Transverse colon (tissue), 4 donors: ENCODE results near the gene ANO1. TPM values are rescaled to one million over a fixed set of nuclear protein-coding genes. Genes with fewer than 3 reads are reported as not detected.

Experiments used
- DNase-seq: peaks from one replicate; pipeline ENCODE4 v3.0.0-alpha.2; 2019
- H3K27ac ChIP-seq, 4 donors: fragments of 200-600 bp; sonication (generic); 2 replicates each; pipeline ENCODE4 v1.5.1; 2016 to 2018; ENCODE audit warnings: inconsistent platforms in 4 of 4
- H3K27me3 ChIP-seq: fragments of 200-600 bp; sonication (generic); 2 replicates; pipeline ENCODE4 v1.5.1; 2017; ENCODE audit warnings: inconsistent platforms
- H3K36me3 ChIP-seq, 4 donors: fragments of 200-600 bp; sonication (generic); 2 replicates each; pipeline ENCODE4 v1.5.1; 2017 to 2019; ENCODE audit warnings: inconsistent platforms in 4 of 4
- H3K4me1 ChIP-seq, 4 donors: fragments of 200-600 bp; sonication (generic); 2 replicates each; pipeline ENCODE4 v1.5.1; 2017 to 2020; ENCODE audit warnings: inconsistent platforms in 4 of 4
- H3K4me3 ChIP-seq, 4 donors: fragments of 200-600 bp; sonication (generic); 1 replicate in 1 of 4; 2 replicates in 3 of 4; pipeline versions ENCODE4 v1.5.1 to v1.6.1; 2017 to 2019; ENCODE audit warnings: inconsistent platforms in 4 of 4
- H3K9me3 ChIP-seq, 2 donors: fragments of 200-600 bp; sonication (generic); 2 replicates each; pipeline ENCODE4 v1.5.1; 2017 to 2019; ENCODE audit warnings: inconsistent platforms in 2 of 2
- EP300 ChIP-seq: sonication (generic); formaldehyde crosslinking; IDR thresholded peaks from one replicate; pipeline ENCODE4 v1.6.1; 2017; ENCODE audit warnings: antibody characterized with exemption, low read depth
- POLR2A ChIP-seq: fragments of 450-650 bp; IDR thresholded peaks from one replicate; pipeline ENCODE4 v1.6.1; 2016; ENCODE audit warnings: antibody characterized with exemption, mild to moderate bottlenecking, moderate library complexity
- POLR2AphosphoS5 ChIP-seq, 3 donors: sonication (generic); formaldehyde crosslinking; IDR thresholded peaks; one replicate each; pipeline ENCODE4 v1.6.1; 2016; ENCODE audit warnings: antibody characterized with exemption in 3 of 3
- WGBS, 2 donors: methylation state at CpG; one replicate each; pipeline ENCODE4 v1.1.5; 2018; ENCODE audit warnings: low coverage in 1 of 2; 5-methylcytosine and 5-hydroxymethylcytosine counted together
- in situ Hi-C, 4 donors: fragments of 200-750 bp; cut with MboI; loops; one replicate each; pipeline versions ENCODE4 v1.15.0 to v1.15.1; 2017; ENCODE audit warnings: low sequenced_read_pairs in 3 of 4, low pct_ligation_motif_present in 1 of 4, low pct_unique_long_range_greater_than_20kb in 1 of 4
- intact Hi-C: fragments of 100-400 bp; cut with DNase I; formaldehyde crosslinking; loops from one replicate; pipeline ENCODE4 v1.15.1; 2023; ENCODE audit warnings: low total_unique reads
- total RNA-seq, 4 donors: library from RNA; depleted of rRNA; stranded (reverse); fragments of >200 nt; gene quantifications; one replicate each; pipeline ENCODE4 v1.1.0, GENCODE V29; 2016
- TF ChIP-seq, protein P1 (sequence below), 5 experiments: fragments of 200-600 bp in 3 of 5; fragments of 450-650 bp in 2 of 5; sonication (generic) in 3 of 5; IDR thresholded peaks; 1 replicate in 2 of 5; 2 replicates in 3 of 5; pipeline ENCODE4 v1.5.1; 2016 to 2017; ENCODE audit warnings: antibody characterized with exemption in 5 of 5, inconsistent platforms in 3 of 5, mild to moderate bottlenecking in 2 of 5, moderate library complexity in 1 of 5

The ANO1 gene
- total RNA-seq, 4 donors from 2014 or later = 7.9 to 20.9 (median 11.3) TPM

DNA sequence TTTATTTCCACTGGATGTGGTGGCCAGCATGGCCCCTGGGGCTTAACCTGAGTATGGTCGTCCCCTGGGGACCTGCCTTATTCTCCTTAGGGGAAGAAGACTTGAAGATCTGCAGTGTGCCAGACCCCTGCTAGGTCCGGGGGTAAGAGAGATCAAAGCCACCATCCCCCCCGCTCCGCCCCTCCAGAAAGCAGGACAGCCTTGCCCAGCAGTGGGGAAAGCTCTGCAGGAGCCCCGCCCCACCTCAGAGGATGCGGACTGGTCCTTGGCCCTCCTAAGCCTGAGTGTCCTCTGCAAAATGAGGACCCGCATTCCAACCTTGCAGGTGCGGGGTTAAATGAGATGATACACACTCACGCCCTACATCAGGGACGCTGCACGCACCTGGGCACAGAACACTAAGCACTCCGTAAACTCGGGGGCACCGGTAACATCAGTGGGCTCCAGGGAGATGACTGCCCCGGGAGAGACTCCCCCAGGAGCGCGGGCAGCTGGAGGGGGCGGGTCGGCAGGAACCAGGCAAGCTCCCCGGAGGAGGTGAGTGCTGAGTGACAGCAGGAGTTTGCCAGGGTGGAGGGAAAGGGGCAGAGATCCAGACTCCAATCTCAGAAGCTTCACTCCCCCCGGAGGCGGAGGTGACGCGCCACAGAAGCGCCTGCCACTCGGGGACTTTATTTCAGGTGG is 564 bp upstream of the ANO1 start:
- DNase-seq = no peak
- in situ Hi-C loops = no loop called here
- no peak overlapping the region for H3K27ac ChIP-seq

DNA sequence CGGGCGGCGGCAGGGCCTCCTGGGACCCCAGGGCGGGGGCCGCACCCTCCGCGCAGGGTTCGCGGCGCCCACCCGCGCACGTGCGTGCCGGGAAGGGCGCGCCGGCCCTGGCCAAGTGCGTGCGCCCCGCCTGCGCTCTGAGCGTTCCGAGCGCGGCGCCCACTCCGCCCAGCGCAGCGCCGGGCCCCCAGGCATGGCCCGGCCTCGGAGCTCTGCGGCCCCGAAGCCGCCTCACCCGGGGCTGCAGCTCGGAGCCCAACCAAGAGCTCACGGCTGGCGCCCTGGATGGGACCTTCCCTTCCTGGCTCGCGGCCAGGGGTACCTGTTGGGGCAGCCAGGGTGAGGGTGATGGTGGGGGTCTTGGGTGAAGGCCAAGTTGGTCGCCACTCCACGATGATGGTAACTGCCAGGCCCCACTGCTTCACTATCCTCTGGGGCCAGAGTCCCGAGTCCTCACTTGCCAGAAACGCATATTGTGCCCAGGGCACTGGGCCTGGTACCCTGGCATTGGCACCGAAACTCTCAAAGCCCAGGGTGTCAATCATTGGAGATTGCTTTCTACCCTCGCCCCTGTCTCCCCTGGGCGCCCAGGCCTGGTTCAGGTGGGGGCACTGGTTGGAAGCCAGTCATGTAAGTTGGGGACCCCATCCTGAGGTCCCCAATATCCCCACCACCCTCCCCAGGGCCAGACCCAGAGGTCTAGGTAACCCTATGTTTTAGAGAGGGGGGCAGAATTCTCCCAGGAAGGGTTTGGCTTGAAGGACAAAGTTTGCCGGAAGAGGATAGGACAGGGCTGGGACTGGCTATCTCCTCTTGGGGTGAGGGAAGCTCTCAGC is 882 bp downstream of the ANO1 start:
- intact Hi-C loops = no loop called here
- TF ChIP-seq, protein P1, sequence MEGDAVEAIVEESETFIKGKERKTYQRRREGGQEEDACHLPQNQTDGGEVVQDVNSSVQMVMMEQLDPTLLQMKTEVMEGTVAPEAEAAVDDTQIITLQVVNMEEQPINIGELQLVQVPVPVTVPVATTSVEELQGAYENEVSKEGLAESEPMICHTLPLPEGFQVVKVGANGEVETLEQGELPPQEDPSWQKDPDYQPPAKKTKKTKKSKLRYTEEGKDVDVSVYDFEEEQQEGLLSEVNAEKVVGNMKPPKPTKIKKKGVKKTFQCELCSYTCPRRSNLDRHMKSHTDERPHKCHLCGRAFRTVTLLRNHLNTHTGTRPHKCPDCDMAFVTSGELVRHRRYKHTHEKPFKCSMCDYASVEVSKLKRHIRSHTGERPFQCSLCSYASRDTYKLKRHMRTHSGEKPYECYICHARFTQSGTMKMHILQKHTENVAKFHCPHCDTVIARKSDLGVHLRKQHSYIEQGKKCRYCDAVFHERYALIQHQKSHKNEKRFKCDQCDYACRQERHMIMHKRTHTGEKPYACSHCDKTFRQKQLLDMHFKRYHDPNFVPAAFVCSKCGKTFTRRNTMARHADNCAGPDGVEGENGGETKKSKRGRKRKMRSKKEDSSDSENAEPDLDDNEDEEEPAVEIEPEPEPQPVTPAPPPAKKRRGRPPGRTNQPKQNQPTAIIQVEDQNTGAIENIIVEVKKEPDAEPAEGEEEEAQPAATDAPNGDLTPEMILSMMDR (IDR thresholded peaks at IDR 0.05) = no peak
- no peak for TF ChIP-seq POLR2A
- no peak for TF ChIP-seq POLR2AphosphoS5 (IDR thresholded peaks at IDR 0.05)
- no peak for TF ChIP-seq EP300
- in situ Hi-C loops = no loop called here
- no peak for DNase-seq
- Histone ChIP-seq H3K36me3 (no peaks in the 10 kb centered on the region), H3K27ac (peak overlapping the region in 1 of 4 donors; percentile 34), H3K4me3 (peak overlapping the region in 2 of 4 donors; percentile 23 to 32), H3K4me1 (peaks cover 0 to 7% (median 3%) of the 10 kb centered on the region in 4 donors), H3K27me3 (peaks cover 62% of the 10 kb centered on the region), H3K9me3 (no peaks in the 10 kb centered on the region)
- WGBS, 2 donors = 23 to 71% methylated on average over 3 to 32 of the region's 50 CpGs

More for the DNA sequence above, 564 bp upstream of the ANO1 start:
- Histone ChIP-seq H3K36me3 (no peaks in the 10 kb centered on the region), H3K4me3 (peak overlapping the region in 2 of 4 donors; percentile 23 to 28), H3K9me3 (no peaks in the 10 kb centered on the region), H3K27me3 (peaks cover 77% of the 10 kb centered on the region), H3K4me1 (peaks cover 0 to 7% (median 3%) of the 10 kb centered on the region in 4 donors)
- intact Hi-C loops = no loop called here
- TF ChIP-seq EP300 = no peak
- TF ChIP-seq POLR2A = no peak
- TF ChIP-seq, protein P1 (IDR thresholded peaks at IDR 0.05) = no peak
- no peak for TF ChIP-seq POLR2AphosphoS5 (IDR thresholded peaks at IDR 0.05)
- WGBS, 2 donors = 0 to 28% methylated on average over 1 to 26 of the region's 26 CpGs

DNA sequence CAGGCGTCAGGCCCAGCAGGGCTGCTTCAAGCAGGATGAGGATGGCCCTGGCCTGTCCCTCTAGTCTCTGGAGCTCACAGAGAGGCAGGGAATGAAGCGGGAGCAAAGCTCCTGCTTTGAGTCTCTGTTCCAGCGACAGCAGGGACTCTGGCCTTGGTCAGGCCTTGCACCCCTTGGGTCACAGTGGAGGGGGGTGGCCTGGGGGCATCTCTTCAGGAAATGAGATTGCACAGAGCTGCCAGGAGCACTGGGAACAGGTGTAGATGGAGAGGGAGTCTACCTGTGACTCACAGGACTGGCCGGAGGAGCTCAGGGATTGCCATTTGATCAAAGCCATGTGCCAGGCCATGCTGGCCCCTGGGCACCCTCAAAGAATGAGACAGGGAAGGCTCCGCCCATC is 1.6 kb downstream of the ANO1 start:
- no peak for DNase-seq
- Histone ChIP-seq H3K9me3 (no peaks in the 10 kb centered on the region), H3K27ac (peak overlapping the region in 1 of 4 donors; percentile 12), H3K4me3 (no peak overlapping the region), H3K36me3 (no peaks in the 10 kb centered on the region), H3K27me3 (peaks cover 55% of the 10 kb centered on the region), H3K4me1 (peaks cover 0 to 7% (median 3%) of the 10 kb centered on the region in 4 donors)
- WGBS, 2 donors = 72% methylated on average over 5 of the region's 5 CpGs; no CpG with 5 or more reads in 1 of the 2 donors
- TF ChIP-seq EP300 = no peak
- TF ChIP-seq POLR2A = no peak
- TF ChIP-seq, protein P1 (IDR thresholded peaks at IDR 0.05) = no peak
- TF ChIP-seq POLR2AphosphoS5 (IDR thresholded peaks at IDR 0.05) = no peak
- intact Hi-C loops = no loop called here
- in situ Hi-C loops = no loop called here

DNA sequence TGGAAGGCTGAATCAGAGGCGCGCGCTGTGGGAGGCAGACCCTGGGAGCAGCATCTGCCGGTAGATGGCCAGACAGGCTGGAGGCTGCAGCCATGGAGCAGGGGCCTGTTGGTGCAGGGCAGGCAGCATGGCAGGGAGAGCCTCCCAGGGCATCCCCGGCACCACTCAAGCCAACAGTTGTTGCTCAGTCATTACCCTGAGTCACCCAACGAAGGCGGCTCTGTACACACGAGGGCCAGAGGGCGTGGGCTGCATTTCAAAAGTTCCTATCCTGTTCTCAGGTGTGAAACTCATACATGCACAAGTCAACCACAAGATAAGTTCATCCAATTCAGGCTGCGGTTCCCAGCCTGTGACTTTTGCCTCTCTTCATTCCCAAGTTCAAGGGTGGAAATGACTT is 2.6 kb downstream of the ANO1 start:
- Histone ChIP-seq H3K4me3 (no peak overlapping the region), H3K36me3 (no peaks in the 10 kb centered on the region), H3K27me3 (peaks cover 53% of the 10 kb centered on the region), H3K27ac (no peak overlapping the region), H3K4me1 (peaks cover 0 to 7% (median 3%) of the 10 kb centered on the region in 4 donors), H3K9me3 (no peaks in the 10 kb centered on the region)
- intact Hi-C loops (no loop called here), in situ Hi-C loops (no loop called here)
- 67% methylated on average over 10 of the region's 10 CpGs; no CpG with 5 or more reads in 1 of the 2 donors for WGBS, 2 donors
- no peak for DNase-seq
- TF ChIP-seq EP300 (no peak), POLR2AphosphoS5 (IDR thresholded peaks at IDR 0.05) (no peak), POLR2A (no peak)
- TF ChIP-seq, protein P1 (IDR thresholded peaks at IDR 0.05) = no peak
